ENCODE measurements around the gene ZDHHC3.

- TF ChIP-seq POLR2A (IDR thresholded peaks at IDR 0.05), result peak in 1 of 2 donors; percentile 61
- TF ChIP-seq, protein P1, sequence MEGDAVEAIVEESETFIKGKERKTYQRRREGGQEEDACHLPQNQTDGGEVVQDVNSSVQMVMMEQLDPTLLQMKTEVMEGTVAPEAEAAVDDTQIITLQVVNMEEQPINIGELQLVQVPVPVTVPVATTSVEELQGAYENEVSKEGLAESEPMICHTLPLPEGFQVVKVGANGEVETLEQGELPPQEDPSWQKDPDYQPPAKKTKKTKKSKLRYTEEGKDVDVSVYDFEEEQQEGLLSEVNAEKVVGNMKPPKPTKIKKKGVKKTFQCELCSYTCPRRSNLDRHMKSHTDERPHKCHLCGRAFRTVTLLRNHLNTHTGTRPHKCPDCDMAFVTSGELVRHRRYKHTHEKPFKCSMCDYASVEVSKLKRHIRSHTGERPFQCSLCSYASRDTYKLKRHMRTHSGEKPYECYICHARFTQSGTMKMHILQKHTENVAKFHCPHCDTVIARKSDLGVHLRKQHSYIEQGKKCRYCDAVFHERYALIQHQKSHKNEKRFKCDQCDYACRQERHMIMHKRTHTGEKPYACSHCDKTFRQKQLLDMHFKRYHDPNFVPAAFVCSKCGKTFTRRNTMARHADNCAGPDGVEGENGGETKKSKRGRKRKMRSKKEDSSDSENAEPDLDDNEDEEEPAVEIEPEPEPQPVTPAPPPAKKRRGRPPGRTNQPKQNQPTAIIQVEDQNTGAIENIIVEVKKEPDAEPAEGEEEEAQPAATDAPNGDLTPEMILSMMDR (IDR thresholded peaks at IDR 0.05), result no peak
Measured at GRCh38 chr3:45011756-45012508, 36.0 kb upstream of the ZDHHC3 start.

Data from adrenal gland (tissue), 5 donors.